GM12878 (cell line): ENCODE results near the gene WDR64. TPM values are rescaled to one million over a fixed set of nuclear protein-coding genes. Genes with fewer than 3 reads are reported as not detected.

Source experiments
- ATAC-seq: fragments of 200-7000 bp; cut with Tn5 transposase; 3 replicates; pipeline ENCODE4 v1.9.1; 2020; ENCODE audit warnings: mild to moderate bottlenecking, moderate library complexity
- BruUV-seq: library from RNA; stranded (reverse); fragments of 400-500 nt; replicated peaks from 2 replicates; lab custom pipeline; 2021; lab: Mats Ljungman, UMichigan
- CTCF ChIA-PET: fragments of 300-600 bp; sonication (Branson Sonifier 250); formaldehyde crosslinking; extraction: SDS; loops from one replicate; lab custom pipeline; 2021; ENCODE audit warnings: inconsistent platforms; lab: Yijun Ruan, JAX
- POLR2A ChIA-PET: fragments of 350-600 bp; formaldehyde crosslinking; extraction: SDS; loops from one replicate; lab custom pipeline; 2021; ENCODE audit warnings: inconsistent platforms; lab: Charles Lee
- RAD21 ChIA-PET: fragments of 300-600 bp; sonication (Branson Sonifier 250); formaldehyde crosslinking; loops from one replicate; lab custom pipeline; 2023; ENCODE audit warnings: antibody characterized with exemption; ENCODE audit not compliant: unreplicated experiment; lab: Charles Lee
- SMC1A ChIA-PET: fragments of 300-600 bp; sonication (Branson Sonifier 250); formaldehyde crosslinking; loops from one replicate; lab custom pipeline; 2023; ENCODE audit not compliant: unreplicated experiment, uncharacterized antibody; lab: Charles Lee
- DNase-seq: peaks from one replicate; pipeline ENCODE4 v3.0.0-alpha.2; 2011; ENCODE audit warnings: low read depth, low spot score
- FAIRE-seq: peaks from 3 replicates; lab custom pipeline; 2011; peaks lifted over from hg19 to GRCh38; lab: Jason Lieb, UNC
- H2AFZ ChIP-seq: 2 replicates; pipeline ENCODE4 v1.6.0; 2011; ENCODE audit warnings: low read depth, low read length, control low read depth; ENCODE audit not compliant: control insufficient read depth
- H3K27ac ChIP-seq: 2 replicates; pipeline ENCODE4 v1.5.1; 2011; ENCODE audit warnings: control low read depth; ENCODE audit not compliant: control insufficient read depth, insufficient read depth
- H3K27me3 ChIP-seq, 2 experiments: replicated peaks in 1 of 2; 2 replicates each; pipeline versions ENCODE4 v1.6.0 to v1.6.1; 2011; ENCODE audit warnings: low read length in 1 of 2; ENCODE audit not compliant: control insufficient read depth in 2 of 2, insufficient read depth in 2 of 2
- H3K36me3 ChIP-seq, 2 experiments: 2 replicates each; pipeline ENCODE4 v1.5.1; 2011; ENCODE audit warnings: low read length in 1 of 2; ENCODE audit not compliant: control insufficient read depth in 2 of 2, insufficient read depth in 2 of 2
- H3K4me1 ChIP-seq: 2 replicates; pipeline ENCODE4 v1.6.1; 2011; ENCODE audit warnings: mild to moderate bottlenecking, low read length, moderate library complexity, mixed read lengths; ENCODE audit not compliant: control insufficient read depth, insufficient read depth
- H3K4me2 ChIP-seq: 2 replicates; pipeline ENCODE4 v1.6.0; 2011; ENCODE audit warnings: control low read depth; ENCODE audit not compliant: control insufficient read depth, insufficient read depth
- H3K4me3 ChIP-seq: fragments of 200-600 bp; sonication (generic); 2 replicates; pipeline ENCODE4 v1.5.1; 2016
- H3K79me2 ChIP-seq: 2 replicates; pipeline ENCODE4 v1.6.0; 2011; ENCODE audit warnings: low read length; ENCODE audit not compliant: control insufficient read depth, insufficient read depth
- H3K9ac ChIP-seq: 2 replicates; pipeline ENCODE4 v1.8.0; 2011; ENCODE audit warnings: low read length, control low read depth, mixed read lengths; ENCODE audit not compliant: control insufficient read depth, insufficient read depth
- H3K9me3 ChIP-seq: replicated peaks from 3 replicates; pipeline ENCODE4 v1.5.1; 2011; ENCODE audit warnings: mild to moderate bottlenecking, low read length; ENCODE audit not compliant: control insufficient read depth, insufficient read depth
- H4K20me1 ChIP-seq: 2 replicates; pipeline ENCODE4 v1.6.0; 2011; ENCODE audit not compliant: control insufficient read depth, insufficient read depth
- E2F8 ChIP-seq: fragments of 450-650 bp; IDR thresholded peaks from 2 replicates; pipeline ENCODE4 v1.6.1; 2018; ENCODE audit warnings: mild to moderate bottlenecking, low read depth, moderate library complexity; ENCODE audit not compliant: partially characterized antibody
- EED ChIP-seq: sonication (generic); IDR thresholded peaks from 2 replicates; pipeline ENCODE4 v1.6.1; 2016; ENCODE audit warnings: antibody characterized with exemption, low read depth
- EZH2 ChIP-seq: IDR thresholded peaks from 2 replicates; pipeline ENCODE4 v1.6.1; 2012; ENCODE audit warnings: low read depth, mild to moderate bottlenecking, control low read depth, inconsistent platforms, low read length, borderline replicate concordance; ENCODE audit not compliant: control insufficient read depth
- MLLT1 ChIP-seq: fragments of 450-650 bp; IDR thresholded peaks from 2 replicates; pipeline ENCODE4 v1.6.1; 2016; ENCODE audit warnings: mild to moderate bottlenecking
- NFYB ChIP-seq: IDR thresholded peaks from 2 replicates; pipeline ENCODE4 v1.6.1; 2011; ENCODE audit warnings: low read depth, mild to moderate bottlenecking, low read length, improper control_type of control experiment, moderate library complexity; ENCODE audit not compliant: insufficient read depth
- PAX8 ChIP-seq: fragments of 450-650 bp; IDR thresholded peaks from 2 replicates; pipeline ENCODE4 v1.6.1; 2017; ENCODE audit warnings: mild to moderate bottlenecking, moderate library complexity
- POLR2AphosphoS5 ChIP-seq: IDR thresholded peaks from 2 replicates; pipeline ENCODE4 v1.6.1; 2011; ENCODE audit warnings: mild to moderate bottlenecking, low read length, inconsistent platforms
- SMAD5 ChIP-seq: IDR thresholded peaks from 2 replicates; pipeline ENCODE4 v1.6.1; 2016; ENCODE audit warnings: antibody characterized with exemption, low read depth
- SPI1 ChIP-seq: IDR thresholded peaks from 2 replicates; pipeline ENCODE4 v1.6.1; 2011; ENCODE audit warnings: low read depth, mild to moderate bottlenecking, low read length, moderate library complexity, borderline replicate concordance; ENCODE audit not compliant: insufficient read depth
- ZNF274 ChIP-seq: IDR thresholded peaks from one replicate; pipeline ENCODE4 v1.8.0; 2011; ENCODE audit not compliant: insufficient read length, insufficient read depth
- WGBS: methylation state at CpG from one replicate; pipeline ENCODE4 v1.1.6; 2016; ENCODE audit warnings: low lambda C conversion rate; ENCODE audit not compliant: insufficient replicate concordance, insufficient coverage; ENCODE audit errors: missing lambda C conversion rate; 5-methylcytosine and 5-hydroxymethylcytosine counted together
- in situ Hi-C: fragments of 300-500 bp; cut with MboI; formaldehyde crosslinking; loops from 9 replicates; pipeline ENCODE4 v1.14.3; 2018; ENCODE audit warnings: mixed read lengths
- intact Hi-C: fragments of 100-400 bp; cut with micrococcal nuclease; formaldehyde crosslinking; loops from one replicate; pipeline ENCODE4 v1.14.2; 2022; ENCODE audit not compliant: unreplicated experiment
- polyA plus RNA-seq, 11 experiments: library from polyadenylated mRNA; depleted of rRNA in 4 of 11; unstranded in 6 of 11; stranded (reverse) in 5 of 11; fragments of >200 nt; fragmentation: Nextera tagmentation in 4 of 11; fragmentation: Illumina TruSeq in 1 of 11; extraction: Ambion mirVana in 4 of 11; extraction: Trizol in 1 of 11; gene quantifications; 1 replicate in 1 of 11; 2 replicates in 10 of 11; pipeline versions ENCODE4 v1.2.1 to v1.2.3, GENCODE V29; 2011 to 2016; ENCODE audit warnings: inconsistent platforms in 2 of 11, missing spikeins in 2 of 11, low read depth in 1 of 11
- total RNA-seq, 4 experiments: library from RNA; depleted of rRNA in 3 of 4; stranded (reverse); fragments of >200 nt in 3 of 4; fragmentation: Illumina TruSeq in 1 of 4; extraction: Trizol in 1 of 4; gene quantifications; 2 replicates each; pipeline versions ENCODE4 v1.2.1 to v1.2.3, GENCODE V29; 2013 to 2021

Gene WDR64
- total and polyA plus RNA-seq, 10 of the 15 experiments (the other 5 are each of a cell fraction or from before 2014, with no cell fraction given): 0.01 TPM; not detected in 9

DNA sequence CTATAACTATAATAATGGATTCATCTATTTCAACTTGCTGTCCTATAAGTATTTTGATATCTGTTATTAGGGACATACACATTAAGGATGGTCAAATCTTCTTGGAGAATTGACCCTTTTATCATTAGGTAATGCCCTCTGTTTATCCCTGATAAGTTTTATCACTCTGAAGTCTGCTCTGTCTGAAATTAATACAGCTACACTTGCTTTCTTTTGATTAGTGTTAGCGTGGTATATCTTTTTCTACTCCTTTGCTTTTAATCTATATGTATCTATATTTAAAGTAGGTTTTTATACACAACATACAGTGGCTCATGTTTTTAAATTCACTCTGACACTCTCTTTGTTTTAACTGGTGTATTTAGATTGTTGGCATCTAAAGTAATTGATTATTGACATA lies 126.0 kb downstream of the WDR64 start:
- H3K36me3 ChIP-seq: no peaks in the 10 kb centered on the region
- RAD21 ChIA-PET: no interaction called here
- CTCF ChIA-PET: no interaction called here
- TF ChIP-seq PAX8: no peak
- TF ChIP-seq NFYB: no peak
- no peak for TF ChIP-seq SPI1
- TF ChIP-seq SMAD5: no peak
- no peak for TF ChIP-seq EZH2
- no peak for TF ChIP-seq MLLT1
- TF ChIP-seq ZNF274: no peak
- no peak for TF ChIP-seq E2F8
- no peak for TF ChIP-seq EED
- TF ChIP-seq POLR2AphosphoS5: no peak
- H3K9ac ChIP-seq: no peak overlapping the region
- SMC1A ChIA-PET: no interaction called here
- H3K4me1 ChIP-seq: no peaks in the 10 kb centered on the region
- no peak for DNase-seq
- intact Hi-C loops (no loop called here), in situ Hi-C loops (no loop called here)
- H3K9me3 ChIP-seq: no peaks in the 10 kb centered on the region
- H3K4me2 ChIP-seq: no peak overlapping the region
- no peaks in the 10 kb centered on the region for H3K79me2 ChIP-seq
- H3K27me3 ChIP-seq: no peaks in the 10 kb centered on the region
- no peak for FAIRE-seq
- POLR2A ChIA-PET: no interaction called here
- no peaks in the 10 kb centered on the region for H4K20me1 ChIP-seq
- no peak overlapping the region for H2AFZ ChIP-seq
- no peak for ATAC-seq
- no peak overlapping the region for H3K4me3 ChIP-seq
- no TSS peak for BruUV-seq
- H3K27ac ChIP-seq: no peak overlapping the region
- 67% methylated on average over 1 of the region's 1 CpG for WGBS
